GM12875 (cell line): ENCODE measurements around the gene KIF3B.
"Not testable (repeated sequence)": the region's sequence is repeated elsewhere in the genome, so short reads cannot be mapped to it uniquely, and the experiment has no call there.

Experiments used
- H3K4me3 ChIP-seq: one replicate; pipeline ENCODE4 v1.5.1; 2011; ENCODE audit warnings: low read depth, low read length, control low read depth
- CTCF ChIP-seq: IDR thresholded peaks from 2 replicates; pipeline ENCODE4 v1.5.1; 2011; ENCODE audit warnings: low read depth, mild to moderate bottlenecking, control low read depth, inconsistent platforms, low read length, moderate library complexity, borderline replicate concordance; ENCODE audit not compliant: insufficient read depth

The KIF3B gene

GRCh38 chr20:32237419-32237818 is 40.0 kb upstream of the KIF3B start:
- no peak overlapping the region for H3K4me3 ChIP-seq
- TF ChIP-seq CTCF, result no peak

- TF ChIP-seq CTCF, result no peak
- no peak overlapping the region for H3K4me3 ChIP-seq
These were observed 38.7 kb upstream of the KIF3B start for GRCh38 chr20:32238483-32239425.

- no peak overlapping the region for H3K4me3 ChIP-seq
- no peak for TF ChIP-seq CTCF
These were observed 37.2 kb upstream of the KIF3B start for GRCh38 chr20:32240205-32240604.

GRCh38 chr20:32241807-32242206 is 35.6 kb upstream of the KIF3B start:
- no peak for TF ChIP-seq CTCF
- H3K4me3 ChIP-seq, result no peak overlapping the region

- no peak for TF ChIP-seq CTCF
- H3K4me3 ChIP-seq, result no peak overlapping the region
These were observed 33.2 kb upstream of the KIF3B start for GRCh38 chr20:32244150-32244823.

- no peak overlapping the region for H3K4me3 ChIP-seq
- no peak for TF ChIP-seq CTCF
These were observed 32.5 kb upstream of the KIF3B start for GRCh38 chr20:32244959-32245358.

GRCh38 chr20:32246208-32246607 is 31.2 kb upstream of the KIF3B start:
- not testable (repeated sequence) for H3K4me3 ChIP-seq
